ENCODE measurements around the gene GNPAT.

The GNPAT gene

DNA sequence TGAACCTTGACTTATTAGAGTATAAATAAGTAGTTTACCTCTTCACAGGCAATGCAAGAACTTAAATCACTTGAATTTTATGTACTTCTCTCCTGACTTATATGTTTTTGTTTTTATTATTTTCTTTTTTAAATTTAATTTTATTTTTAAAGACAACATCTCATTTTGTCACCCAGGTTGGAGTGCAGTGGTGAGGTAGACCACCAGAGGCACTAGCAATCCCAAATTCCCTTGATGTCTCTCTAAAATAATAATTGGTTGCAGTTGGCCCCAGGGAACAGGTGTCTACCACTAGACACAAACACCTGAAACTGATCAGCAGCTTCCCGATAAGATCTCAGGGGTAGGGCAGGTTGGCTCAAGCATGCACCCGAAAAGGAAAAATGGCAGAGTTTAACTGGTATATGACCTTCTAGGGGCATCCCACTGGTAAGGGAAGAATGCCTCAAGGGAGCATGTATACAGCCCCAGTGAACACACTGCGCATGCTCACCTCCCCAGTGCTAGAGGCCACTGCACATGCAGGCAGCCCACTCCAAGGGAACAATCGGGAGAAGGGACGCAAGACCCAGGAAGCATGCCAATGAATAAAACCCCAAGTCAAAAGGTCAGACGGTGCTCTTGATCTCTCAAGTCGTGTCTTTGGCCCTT is 82.0 kb downstream of the GNPAT start:
- peak; percentile 23 for DNase-seq

DNA sequence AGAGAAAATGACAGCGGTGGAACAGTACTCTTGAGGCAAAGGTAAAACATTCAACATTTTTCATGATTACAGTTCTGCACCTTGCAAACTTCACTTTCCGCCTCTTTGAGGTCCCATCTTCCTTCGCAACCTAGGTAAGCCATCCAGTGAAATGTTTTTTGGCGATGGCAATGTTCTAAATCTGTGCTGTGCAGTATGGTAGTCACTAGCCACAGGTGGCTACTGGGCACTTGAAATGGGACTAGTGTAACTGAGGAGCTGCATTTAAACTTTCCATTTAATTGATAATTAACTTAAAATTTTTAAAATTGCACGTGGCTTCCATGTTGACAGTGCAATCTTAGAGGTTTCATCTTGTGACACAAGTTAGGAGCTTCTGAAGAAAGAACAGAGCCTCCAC is 83.6 kb downstream of the GNPAT start:
- DNase-seq = no peak

DNA sequence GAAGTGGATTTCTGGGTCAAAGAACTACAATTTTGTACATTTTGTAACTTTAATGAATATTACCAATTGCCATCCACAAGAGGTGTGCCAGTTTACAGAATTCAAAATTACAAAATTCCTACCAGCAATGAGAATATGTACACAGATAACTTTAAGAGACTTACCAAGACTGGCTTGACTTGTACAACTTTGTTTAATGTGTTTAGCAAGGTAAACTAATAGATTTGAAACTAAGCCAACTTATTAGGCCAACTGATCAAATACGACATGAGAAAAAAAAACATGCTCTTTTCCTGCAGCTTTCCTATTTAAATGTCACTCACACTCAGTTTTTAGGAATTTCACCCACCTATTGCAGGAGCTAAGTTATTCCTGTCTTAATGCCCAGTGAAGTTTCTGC is 85.2 kb downstream of the GNPAT start:
- no peak for DNase-seq
